ENCODE results near the gene PSMB5. TPM values are rescaled to one million over a fixed set of nuclear protein-coding genes. Genes with fewer than 3 reads are reported as not detected.

PSMB5 gene
- total RNA-seq, 1 experiment from 2014 or later = 224 TPM

- peaks cover 3% of the 10 kb centered on the region; the same call in 1 of the 2 replicates for H3K27me3 Mint-ChIP-seq (ENCODE audit: low read depth)
Observed at GRCh38 chr14:23051141-23052057, 16.7 kb upstream of the PSMB5 start.

More at GRCh38 chr14:23051141-23052057, 16.7 kb upstream of the PSMB5 start:
- ChIA-PET POLR2A (interaction anchor here (0.5 to 1.1 kb wide), 4 partner anchors 18 to 74 kb away, joined by 3 to 4 read pairs (median 3); no protein-coding TSS in a partner anchor), CTCF (interaction anchor here (0.6 to 3.9 kb wide), 23 partner anchors 8 to 297 kb away, joined by 3 to 76 read pairs (median 5); partner anchors contain the start of genes AJUBA, PRMT5, PSMB11 and PSMB5)
- peaks cover 16% of the 10 kb centered on the region for H3K4me1 Mint-ChIP-seq
- no peak for TF ChIP-seq ATF1 (CRISPR knock-in tag; IDR thresholded peaks at IDR 0.05)
- TF ChIP-seq FOXJ3 (CRISPR knock-in tag; IDR thresholded peaks at IDR 0.05; ENCODE audit: borderline replicate concordance) = no peak
- no peak for TF ChIP-seq ERG (CRISPR knock-in tag; IDR thresholded peaks at IDR 0.05)
- TF ChIP-seq E2F4 (CRISPR knock-in tag; IDR thresholded peaks at IDR 0.05; ENCODE audit: borderline replicate concordance, low read depth) = no peak
- TF ChIP-seq USF1 (CRISPR knock-in tag; IDR thresholded peaks at IDR 0.05) = no peak
- TF ChIP-seq CBFB (CRISPR knock-in tag; IDR thresholded peaks at IDR 0.05; ENCODE audit: low read depth) = no peak
- TF ChIP-seq JUN (CRISPR knock-in tag; IDR thresholded peaks at IDR 0.05) = no peak
- TF ChIP-seq ZNF532 (CRISPR knock-in tag; IDR thresholded peaks at IDR 0.05; ENCODE audit: borderline replicate concordance) = no peak
- TF ChIP-seq ZNF416 (CRISPR knock-in tag; IDR thresholded peaks at IDR 0.05) = no peak
- no peak for TF ChIP-seq E2F1 (CRISPR knock-in tag; IDR thresholded peaks at IDR 0.05)
- TF ChIP-seq PREB (CRISPR knock-in tag; IDR thresholded peaks at IDR 0.05; ENCODE audit: borderline replicate concordance) = no peak
- TF ChIP-seq ZNF512 (CRISPR knock-in tag; IDR thresholded peaks at IDR 0.05; ENCODE audit: borderline replicate concordance) = no peak
- TF ChIP-seq RORB (CRISPR knock-in tag; IDR thresholded peaks at IDR 0.05) = no peak
- no peak for TF ChIP-seq ZNF138 (CRISPR knock-in tag; conservative IDR thresholded peaks at IDR 0.05)
- TF ChIP-seq AR (CRISPR knock-in tag; IDR thresholded peaks at IDR 0.05) = no peak
- no peak for TF ChIP-seq ZNF396 (CRISPR knock-in tag; IDR thresholded peaks at IDR 0.05; ENCODE audit: borderline replicate concordance)
- TF ChIP-seq ZNF671 (CRISPR knock-in tag; IDR thresholded peaks at IDR 0.05) = no peak
- no peaks in the 10 kb centered on the region for H3K9me3 Mint-ChIP-seq
- peaks cover 6% of the 10 kb centered on the region for H3K36me3 Mint-ChIP-seq
- no peak for DNase-seq (ENCODE audit: low spot score)
- H3K27ac Mint-ChIP-seq = no peak overlapping the region
- H3K4me3 Mint-ChIP-seq = no peak overlapping the region
- ATAC-seq = no peak
